Measurements from ENCODE around the gene TCF4. TPM values are rescaled to one million over a fixed set of nuclear protein-coding genes. Genes with fewer than 3 reads are reported as not detected.

TCF4 gene
- total RNA-seq, 8 experiments from 2014 or later = 21.1 to 102 (median 47.2) TPM

DNA sequence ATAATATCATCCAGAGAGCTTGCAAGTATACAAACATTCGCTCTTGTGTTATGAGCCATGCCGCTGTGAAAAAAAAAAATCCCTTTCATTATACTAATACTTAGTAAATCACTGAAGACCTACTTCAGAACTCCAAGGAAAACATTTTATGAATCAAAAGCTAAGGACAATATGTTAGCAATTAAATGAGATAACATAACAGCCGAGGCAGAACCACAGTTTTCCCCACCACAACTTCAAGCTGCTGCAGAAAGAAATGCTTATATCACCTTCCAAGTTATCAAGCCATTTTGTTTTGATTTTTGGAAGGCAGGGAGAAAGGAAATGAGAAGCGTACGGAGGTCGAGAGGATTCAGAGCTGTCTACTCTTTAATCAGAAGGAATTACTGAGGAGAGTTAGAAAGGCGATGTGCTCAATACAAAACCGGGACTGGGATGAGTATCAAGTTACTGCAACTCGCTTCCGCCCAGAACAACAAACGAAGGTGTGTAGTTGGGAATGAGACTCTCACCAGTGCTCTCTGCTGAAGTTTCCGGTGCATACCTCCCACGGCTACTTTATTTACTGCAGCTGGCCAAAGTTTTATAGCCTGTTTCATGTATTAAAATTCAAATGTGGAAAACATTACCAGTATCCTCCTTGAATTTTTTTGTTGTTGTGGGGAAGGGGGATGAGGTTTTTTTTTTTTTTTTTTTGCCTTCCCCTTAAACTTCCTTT, 336.6 kb downstream of the TCF4 start:
- peak in 3 of 8 experiments; percentile 52 to 77 (median 72) for ATAC-seq (replicated peaks in 6 of 8)
- H3K4me3 ChIP-seq = no peak overlapping the region
- in situ Hi-C loops (cut with MboI; ENCODE audit: low pct_unique_long_range_greater_than_20kb in 2 of 9, low sequenced_read_pairs in 9 of 9, unreplicated experiment in 9 of 9) = no loop called here

DNA sequence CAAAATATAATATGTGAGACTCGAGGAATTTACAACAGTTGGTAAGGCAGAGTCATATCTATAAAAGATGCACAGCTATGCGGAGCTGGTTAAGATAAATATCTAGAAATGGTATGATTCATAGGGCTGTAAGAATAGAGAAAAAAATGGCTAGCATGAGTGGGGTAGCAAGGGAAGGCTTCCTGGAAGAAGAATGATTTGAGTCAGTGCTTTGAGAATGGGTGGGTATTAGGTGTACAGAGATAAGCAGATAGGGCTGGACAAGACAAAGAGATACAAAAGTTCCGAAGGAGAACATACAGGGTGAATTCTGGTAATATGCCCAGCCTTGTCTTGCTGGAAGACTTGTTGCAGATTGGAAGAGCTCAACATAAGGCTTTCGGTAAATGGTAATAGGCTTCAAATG, 337.2 kb downstream of the TCF4 start:
- ATAC-seq (replicated peaks in 6 of 8) = peak in 2 of 8 experiments; percentile 31 to 64
- in situ Hi-C loops (cut with MboI; ENCODE audit: low pct_unique_long_range_greater_than_20kb in 2 of 9, low sequenced_read_pairs in 9 of 9, unreplicated experiment in 9 of 9) = no loop called here
- no peak overlapping the region for H3K4me3 ChIP-seq
- WGBS, 10 experiments = 36 to 100% (median 96%) methylated on average over 2 to 4 of the region's 4 CpGs
- no peaks in the 10 kb centered on the region for H3K4me1 ChIP-seq (replicated peaks in 1 of 2)
- no peak overlapping the region for H3K27ac ChIP-seq

More for the DNA sequence above, 336.6 kb downstream of the TCF4 start:
- Histone ChIP-seq H3K4me1 (replicated peaks in 1 of 2) (no peaks in the 10 kb centered on the region), H3K27ac (no peak overlapping the region)
- 5 to 81% (median 73%) methylated on average over 2 to 13 of the region's 13 CpGs for WGBS, 10 experiments

DNA sequence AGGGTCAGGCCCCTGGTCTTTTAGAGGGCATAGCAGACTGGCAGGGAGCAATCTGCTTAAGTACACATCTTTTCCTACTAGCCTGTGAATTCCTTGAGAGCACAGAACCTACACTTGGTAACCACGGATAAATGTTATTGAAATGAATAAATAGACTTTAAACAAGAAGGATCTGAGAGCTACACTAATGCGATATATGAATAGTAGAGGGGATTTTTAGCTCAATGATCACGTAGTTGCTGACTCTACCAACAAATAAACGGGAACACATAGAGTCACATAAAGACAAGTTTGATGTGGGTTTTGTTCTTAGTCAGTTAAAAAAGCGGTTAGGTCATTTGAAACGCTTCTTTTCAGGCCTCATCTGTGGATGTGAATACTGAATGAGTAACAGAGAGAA, 338.4 kb downstream of the TCF4 start:
- no peak overlapping the region for H3K27ac ChIP-seq
- peak in 1 of 8 experiments; percentile 81 for ATAC-seq (replicated peaks in 6 of 8)
- in situ Hi-C loops (cut with MboI; ENCODE audit: low pct_unique_long_range_greater_than_20kb in 2 of 9, low sequenced_read_pairs in 9 of 9, unreplicated experiment in 9 of 9) = loop anchor here in 5 of 9 experiments (25.0 kb wide), 3 partner anchors 538 to 1338 kb away; no protein-coding TSS in a partner anchor
- H3K4me1 ChIP-seq (replicated peaks in 1 of 2) = no peaks in the 10 kb centered on the region
- 79 to 100% (median 94%) methylated on average over 2 to 6 of the region's 6 CpGs for WGBS, 10 experiments
- H3K4me3 ChIP-seq = no peak overlapping the region

DNA sequence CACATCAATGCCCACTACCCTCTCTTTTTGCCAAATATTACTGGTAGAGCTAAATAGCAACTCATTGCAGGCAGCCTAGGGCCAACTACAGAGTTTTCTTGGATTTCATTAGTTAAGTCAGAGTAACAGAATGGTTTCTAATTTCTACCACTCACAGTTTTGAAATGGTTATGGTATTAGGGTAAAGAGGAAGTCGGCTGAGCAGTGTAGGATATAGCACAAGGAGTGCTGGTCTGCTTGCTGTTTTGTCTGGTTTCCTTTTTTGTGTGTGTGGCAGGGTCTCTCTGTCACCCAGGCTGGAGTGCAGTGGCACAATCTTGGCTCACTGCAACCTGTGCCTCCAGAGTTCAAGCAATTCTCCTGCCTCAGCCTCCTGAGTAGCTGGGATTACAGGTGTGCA, 339.5 kb downstream of the TCF4 start:
- H3K4me3 ChIP-seq = no peak overlapping the region
- no peak overlapping the region for H3K27ac ChIP-seq
- in situ Hi-C loops (cut with MboI; ENCODE audit: low pct_unique_long_range_greater_than_20kb in 2 of 9, low sequenced_read_pairs in 9 of 9, unreplicated experiment in 9 of 9) = loop anchor here in 5 of 9 experiments (25.0 kb wide), 3 partner anchors 539 to 1339 kb away; no protein-coding TSS in a partner anchor
- no peak for ATAC-seq (replicated peaks in 6 of 8)
- WGBS, 10 experiments = 71 to 100% (median 90%) methylated on average over 1 of the region's 1 CpG; no CpG with 5 or more reads in 6 of the 10 experiments
- H3K4me1 ChIP-seq (replicated peaks in 1 of 2) = no peaks in the 10 kb centered on the region

DNA sequence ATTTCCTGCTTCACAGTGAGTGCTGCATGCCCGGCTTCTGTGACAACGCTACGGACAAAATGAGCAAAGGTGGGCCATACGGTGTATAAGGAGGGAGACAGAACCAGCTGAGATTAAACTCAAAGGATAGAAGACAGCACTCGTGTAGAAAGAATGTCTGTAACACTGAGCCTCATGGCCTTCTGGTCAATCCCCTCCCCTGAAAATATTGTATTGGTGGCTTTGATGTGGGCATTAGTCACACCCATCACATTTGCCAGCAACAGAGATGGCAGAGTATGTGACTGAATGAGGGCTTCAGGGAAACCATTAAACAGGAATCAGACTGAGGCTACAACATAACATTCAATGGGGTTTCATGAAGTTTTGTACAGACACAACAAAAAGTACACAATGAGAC, 341.0 kb downstream of the TCF4 start:
- Histone ChIP-seq H3K4me1 (replicated peaks in 1 of 2) (no peaks in the 10 kb centered on the region), H3K27ac (no peak overlapping the region), H3K4me3 (no peak overlapping the region)
- 0 to 100% (median 90%) methylated on average over 1 to 4 of the region's 5 CpGs; no CpG with 5 or more reads in 2 of the 10 experiments for WGBS, 10 experiments
- no peak for ATAC-seq (replicated peaks in 6 of 8)
- in situ Hi-C loops (cut with MboI; ENCODE audit: low pct_unique_long_range_greater_than_20kb in 2 of 9, low sequenced_read_pairs in 9 of 9, unreplicated experiment in 9 of 9) = loop anchor here in 5 of 9 experiments (25.0 kb wide), 3 partner anchors 540 to 1340 kb away; no protein-coding TSS in a partner anchor

DNA sequence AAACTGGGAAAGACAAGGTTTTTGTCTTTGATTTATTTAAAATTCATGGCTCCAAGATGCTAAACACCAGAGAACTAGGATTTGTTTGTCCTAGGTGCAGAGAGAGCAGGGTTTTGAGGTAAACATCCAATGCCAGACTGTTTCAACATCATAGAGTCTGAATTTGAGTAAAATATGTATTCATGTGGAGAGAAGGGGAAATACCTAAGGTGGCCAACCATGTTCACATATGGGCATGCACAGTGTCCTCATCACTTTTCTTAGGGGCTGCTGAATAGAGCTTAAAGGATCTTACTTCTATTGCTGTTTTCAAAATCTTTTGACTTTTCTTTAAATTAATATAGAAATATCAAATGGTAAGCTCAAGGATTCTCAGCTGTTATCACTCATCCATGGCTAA, 341.7 kb downstream of the TCF4 start:
- no peak for ATAC-seq (replicated peaks in 6 of 8)
- in situ Hi-C loops (cut with MboI; ENCODE audit: low pct_unique_long_range_greater_than_20kb in 2 of 9, low sequenced_read_pairs in 9 of 9, unreplicated experiment in 9 of 9) = loop anchor here in 5 of 9 experiments (25.0 kb wide), 3 partner anchors 541 to 1341 kb away; no protein-coding TSS in a partner anchor

DNA sequence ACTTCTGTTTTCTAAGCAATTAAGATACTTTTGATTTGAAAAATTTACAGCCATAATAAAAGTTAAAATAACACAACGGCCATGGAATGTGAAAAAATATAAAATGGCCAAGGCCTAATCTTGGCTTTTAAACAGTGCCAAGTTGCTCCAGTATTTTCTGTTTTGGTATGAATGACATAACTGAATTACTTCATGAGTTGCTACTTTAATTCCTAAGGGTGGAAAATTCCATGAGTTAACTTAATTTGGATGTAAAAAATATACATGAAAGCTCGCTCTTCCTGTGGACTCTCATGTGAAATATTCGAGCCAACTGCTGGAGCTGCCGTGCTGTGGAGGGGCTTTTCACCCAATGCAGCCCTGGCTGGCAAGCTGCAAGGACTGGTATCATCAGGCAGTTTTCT, 342.8 kb downstream of the TCF4 start:
- ATAC-seq (replicated peaks in 6 of 8) = no peak
- Histone ChIP-seq H3K4me1 (replicated peaks in 1 of 2) (no peaks in the 10 kb centered on the region), H3K4me3 (no peak overlapping the region), H3K27ac (no peak overlapping the region)
- WGBS, 10 experiments = 0 to 100% (median 82%) methylated on average over 1 to 4 of the region's 4 CpGs; no CpG with 5 or more reads in 1 of the 10 experiments
- in situ Hi-C loops (cut with MboI; ENCODE audit: low pct_unique_long_range_greater_than_20kb in 2 of 9, low sequenced_read_pairs in 9 of 9, unreplicated experiment in 9 of 9) = loop anchor here in 5 of 9 experiments (25.0 kb wide), 3 partner anchors 542 to 1342 kb away; no protein-coding TSS in a partner anchor

More for the DNA sequence above, 341.7 kb downstream of the TCF4 start:
- Histone ChIP-seq H3K4me1 (replicated peaks in 1 of 2) (no peaks in the 10 kb centered on the region), H3K27ac (no peak overlapping the region), H3K4me3 (no peak overlapping the region)

DNA sequence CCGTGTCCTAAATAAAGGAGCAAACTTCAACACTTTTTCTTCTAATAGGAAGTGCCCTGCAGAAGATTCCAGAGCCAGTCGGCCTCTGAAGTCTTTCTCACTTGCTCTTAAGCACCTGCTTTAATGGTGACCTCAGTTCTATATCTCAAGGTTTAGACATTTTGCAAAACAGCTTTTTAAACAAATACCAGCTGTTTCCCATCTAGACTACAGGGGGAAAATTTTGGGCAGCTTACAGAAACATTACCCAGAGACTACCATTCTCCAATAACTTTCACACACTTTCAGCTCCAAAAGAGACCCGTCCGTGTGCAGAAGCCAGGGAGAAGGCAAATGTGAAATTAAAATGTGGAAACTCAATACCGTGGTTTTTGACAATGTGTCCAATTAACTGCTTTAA, 343.4 kb downstream of the TCF4 start:
- in situ Hi-C loops (cut with MboI; ENCODE audit: low pct_unique_long_range_greater_than_20kb in 2 of 9, low sequenced_read_pairs in 9 of 9, unreplicated experiment in 9 of 9) = loop anchor here in 5 of 9 experiments (25.0 kb wide), 3 partner anchors 543 to 1343 kb away; no protein-coding TSS in a partner anchor
- no peak overlapping the region for H3K4me3 ChIP-seq
- 23 to 100% (median 84%) methylated on average over 1 to 5 of the region's 5 CpGs; no CpG with 5 or more reads in 2 of the 10 experiments for WGBS, 10 experiments
- no peak for ATAC-seq (replicated peaks in 6 of 8)
- no peaks in the 10 kb centered on the region for H3K4me1 ChIP-seq (replicated peaks in 1 of 2)
- no peak overlapping the region for H3K27ac ChIP-seq

DNA sequence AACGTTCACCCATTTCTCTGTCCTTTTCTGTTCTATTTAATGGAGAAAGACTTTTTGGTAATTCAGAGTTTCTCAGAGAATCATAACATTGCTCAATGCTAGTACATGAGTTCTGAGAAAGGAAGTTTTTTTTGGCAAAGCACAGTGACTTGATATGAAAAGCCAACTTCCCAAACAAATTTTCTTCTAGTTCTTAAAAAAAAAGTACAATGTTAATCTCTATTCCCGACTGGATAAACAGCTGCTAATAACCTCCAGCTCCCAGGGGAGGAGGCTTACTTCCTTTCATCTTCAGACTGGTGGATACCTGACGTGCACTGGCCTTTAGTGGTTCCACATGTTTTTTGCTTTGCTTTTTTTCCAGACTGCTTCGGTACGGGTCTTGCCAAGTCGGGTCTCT, 344.1 kb downstream of the TCF4 start:
- ATAC-seq (replicated peaks in 6 of 8) = no peak
- in situ Hi-C loops (cut with MboI; ENCODE audit: low pct_unique_long_range_greater_than_20kb in 2 of 9, low sequenced_read_pairs in 9 of 9, unreplicated experiment in 9 of 9) = loop anchor here in 5 of 9 experiments (25.0 kb wide), 3 partner anchors 543 to 1343 kb away; no protein-coding TSS in a partner anchor
- Histone ChIP-seq H3K4me3 (no peak overlapping the region), H3K4me1 (replicated peaks in 1 of 2) (no peaks in the 10 kb centered on the region), H3K27ac (no peak overlapping the region)
- WGBS, 10 experiments = 6 to 95% (median 74%) methylated on average over 1 to 6 of the region's 6 CpGs

DNA sequence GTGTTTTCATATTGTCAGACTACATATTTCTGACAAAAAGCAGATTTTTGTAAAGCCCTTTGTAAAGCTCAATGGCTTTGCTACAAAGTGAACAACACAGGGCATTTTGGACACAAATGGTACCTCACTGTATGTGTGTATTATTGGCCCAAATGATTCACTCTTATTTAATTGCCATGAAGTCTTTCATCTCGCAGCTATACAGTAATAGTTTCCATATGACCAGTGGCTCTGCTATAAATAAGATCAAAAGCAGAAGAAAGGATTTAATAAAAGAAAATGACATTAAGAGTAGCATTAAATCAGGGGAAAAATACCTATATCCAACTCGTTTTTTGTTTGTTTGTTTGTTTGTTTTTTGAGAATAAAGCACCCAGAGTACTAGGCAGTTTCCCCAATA, 344.7 kb downstream of the TCF4 start:
- in situ Hi-C loops (cut with MboI; ENCODE audit: low pct_unique_long_range_greater_than_20kb in 2 of 9, low sequenced_read_pairs in 9 of 9, unreplicated experiment in 9 of 9) = loop anchor here in 5 of 9 experiments (25.0 kb wide), 3 partner anchors 544 to 1344 kb away; no protein-coding TSS in a partner anchor
- WGBS, 10 experiments = 0 to 100% (median 48%) methylated on average over 1 to 2 of the region's 2 CpGs; no CpG with 5 or more reads in 2 of the 10 experiments
- H3K27ac ChIP-seq = no peak overlapping the region
- no peak for ATAC-seq (replicated peaks in 6 of 8)
- no peak overlapping the region for H3K4me3 ChIP-seq
- no peaks in the 10 kb centered on the region for H3K4me1 ChIP-seq (replicated peaks in 1 of 2)

DNA sequence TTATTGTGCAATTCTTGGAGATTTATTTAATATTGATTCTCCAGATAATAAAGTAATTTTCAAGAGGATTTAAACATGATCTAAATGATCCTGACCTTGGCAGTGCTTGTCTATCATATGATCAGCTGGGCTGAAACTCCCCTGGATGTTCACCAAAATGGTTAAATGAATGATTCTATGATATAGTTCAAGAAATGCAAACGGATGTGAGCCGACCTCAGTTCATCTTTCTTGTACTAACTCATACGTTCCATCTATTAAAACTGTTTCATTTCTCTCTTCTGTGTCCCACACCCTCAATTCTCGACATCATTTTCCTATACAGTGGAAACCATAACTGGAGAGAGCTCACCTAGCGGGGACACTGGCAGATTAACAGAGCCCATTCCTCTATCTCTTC, 347.0 kb downstream of the TCF4 start:
- Histone ChIP-seq H3K4me3 (no peak overlapping the region), H3K4me1 (replicated peaks in 1 of 2) (no peaks in the 10 kb centered on the region), H3K27ac (no peak overlapping the region)
- in situ Hi-C loops (cut with MboI; ENCODE audit: low pct_unique_long_range_greater_than_20kb in 2 of 9, low sequenced_read_pairs in 9 of 9, unreplicated experiment in 9 of 9) = loop anchor here in 5 of 9 experiments (25.0 kb wide), 3 partner anchors 546 to 1346 kb away; no protein-coding TSS in a partner anchor
- 38 to 100% (median 91%) methylated on average over 1 to 5 of the region's 5 CpGs; no CpG with 5 or more reads in 1 of the 10 experiments for WGBS, 10 experiments
- ATAC-seq (replicated peaks in 6 of 8) = no peak

DNA sequence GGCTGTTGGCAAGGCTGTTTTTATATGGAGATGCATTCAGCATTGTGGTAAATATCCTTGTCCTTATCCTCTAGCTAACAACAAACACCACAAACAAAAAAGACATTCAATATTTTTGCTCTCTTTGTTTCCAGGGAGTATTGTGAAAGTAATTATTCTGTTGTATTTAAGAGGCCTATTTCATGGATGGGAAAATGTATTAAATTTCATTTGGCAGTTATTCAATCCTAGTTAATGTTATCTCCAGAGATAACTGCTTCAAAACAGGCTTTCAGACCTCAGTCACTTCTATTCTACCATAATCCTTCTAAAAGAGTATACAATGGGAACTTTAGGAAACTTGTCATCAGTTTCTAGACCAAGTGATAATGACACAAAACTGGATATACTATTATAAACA, 348.3 kb downstream of the TCF4 start:
- Histone ChIP-seq H3K4me3 (no peak overlapping the region), H3K27ac (no peak overlapping the region), H3K4me1 (replicated peaks in 1 of 2) (peaks cover 0 to 2% of the 10 kb centered on the region in 2 donors)
- no peak for ATAC-seq (replicated peaks in 6 of 8)
- in situ Hi-C loops (cut with MboI; ENCODE audit: low pct_unique_long_range_greater_than_20kb in 2 of 9, low sequenced_read_pairs in 9 of 9, unreplicated experiment in 9 of 9) = loop anchor here in 5 of 9 experiments (10.0 to 25.0 kb wide), 4 partner anchors 548 to 1348 kb away; no protein-coding TSS in a partner anchor

DNA sequence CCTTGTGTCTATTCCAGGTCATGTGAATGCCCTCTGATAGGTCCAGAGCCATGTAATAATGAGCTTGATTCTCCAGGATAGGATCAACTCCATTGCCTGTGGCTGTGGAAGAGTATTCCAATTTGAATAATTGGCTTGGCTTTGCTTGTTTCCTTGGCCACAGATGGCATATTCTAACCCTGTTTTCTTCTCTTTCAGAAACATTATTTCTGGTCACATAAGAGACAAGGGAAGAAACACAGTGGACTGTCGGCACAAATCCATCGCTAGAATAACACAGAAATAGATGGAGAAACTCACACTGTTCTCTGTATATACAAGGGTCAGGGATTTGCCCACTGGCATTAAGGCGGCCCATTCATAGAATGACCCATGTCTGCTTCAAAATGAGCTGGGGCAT, 350.3 kb downstream of the TCF4 start:
- Histone ChIP-seq H3K4me1 (replicated peaks in 1 of 2) (peaks cover 0 to 2% of the 10 kb centered on the region in 2 donors), H3K4me3 (no peak overlapping the region), H3K27ac (no peak overlapping the region)
- WGBS, 10 experiments = 88 to 100% (median 89%) methylated on average over 1 to 3 of the region's 3 CpGs; no CpG with 5 or more reads in 4 of the 10 experiments
- in situ Hi-C loops (cut with MboI; ENCODE audit: low pct_unique_long_range_greater_than_20kb in 2 of 9, low sequenced_read_pairs in 9 of 9, unreplicated experiment in 9 of 9) = loop anchor here in 5 of 9 experiments (10.0 to 25.0 kb wide), 4 partner anchors 550 to 1350 kb away; no protein-coding TSS in a partner anchor
- ATAC-seq (replicated peaks in 6 of 8) = no peak
